HG03571 (cell line): ENCODE data around the gene CASZ1.

Experiments used
- ATAC-seq: cut with Tn5 transposase; IDR thresholded peaks from one replicate; pipeline ENCODE4 v1.9.1; 2021; ENCODE audit not compliant: unreplicated experiment

The CASZ1 gene

DNA sequence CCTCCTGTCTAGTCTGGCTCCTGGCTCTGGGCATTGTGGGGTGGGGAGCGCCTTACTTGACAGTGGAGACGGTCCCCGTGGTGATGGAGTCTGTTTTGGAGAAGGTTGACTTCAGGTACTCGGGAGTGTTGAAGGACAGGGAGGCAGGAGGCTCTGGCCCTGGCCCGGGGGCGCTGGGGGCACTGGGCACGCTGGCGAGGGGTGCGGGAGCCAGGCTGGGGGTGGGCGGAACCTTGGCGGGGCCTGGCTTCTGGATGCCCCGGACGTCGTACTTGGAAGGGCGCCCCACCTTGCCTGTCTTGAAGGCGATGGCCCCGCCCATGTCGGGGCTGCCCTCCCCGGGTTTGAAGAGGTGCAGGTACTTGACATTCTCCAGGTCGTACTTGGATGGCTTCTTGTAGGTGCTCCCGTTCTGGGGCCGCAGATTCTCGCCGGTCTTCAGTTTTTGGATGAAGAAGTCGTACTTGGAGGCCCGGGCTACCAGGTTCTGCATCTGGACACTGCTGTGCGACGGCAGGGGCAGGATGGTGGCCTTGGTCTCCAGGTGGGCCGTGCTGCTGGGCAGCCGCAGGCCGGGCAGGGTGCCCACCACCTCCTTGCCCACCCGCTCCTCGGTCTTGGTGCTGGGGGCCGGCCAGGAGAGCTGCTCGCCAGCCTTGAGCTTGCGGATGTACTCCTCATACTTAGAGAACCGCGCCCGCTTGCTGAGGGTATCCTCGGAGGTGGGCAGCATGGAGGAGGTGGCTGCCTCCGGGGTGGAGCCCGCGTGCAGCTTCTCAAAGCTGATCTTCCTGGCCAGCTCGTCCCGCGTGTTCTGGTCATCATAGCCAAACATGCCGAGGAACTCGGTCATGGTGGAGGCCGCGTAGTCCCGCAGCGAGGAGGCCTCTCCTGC is 136.6 kb downstream of the CASZ1 start:
- ATAC-seq: no peak

GRCh38 chr1:10659218-10659617 is 137.2 kb downstream of the CASZ1 start:
- no peak for ATAC-seq

DNA sequence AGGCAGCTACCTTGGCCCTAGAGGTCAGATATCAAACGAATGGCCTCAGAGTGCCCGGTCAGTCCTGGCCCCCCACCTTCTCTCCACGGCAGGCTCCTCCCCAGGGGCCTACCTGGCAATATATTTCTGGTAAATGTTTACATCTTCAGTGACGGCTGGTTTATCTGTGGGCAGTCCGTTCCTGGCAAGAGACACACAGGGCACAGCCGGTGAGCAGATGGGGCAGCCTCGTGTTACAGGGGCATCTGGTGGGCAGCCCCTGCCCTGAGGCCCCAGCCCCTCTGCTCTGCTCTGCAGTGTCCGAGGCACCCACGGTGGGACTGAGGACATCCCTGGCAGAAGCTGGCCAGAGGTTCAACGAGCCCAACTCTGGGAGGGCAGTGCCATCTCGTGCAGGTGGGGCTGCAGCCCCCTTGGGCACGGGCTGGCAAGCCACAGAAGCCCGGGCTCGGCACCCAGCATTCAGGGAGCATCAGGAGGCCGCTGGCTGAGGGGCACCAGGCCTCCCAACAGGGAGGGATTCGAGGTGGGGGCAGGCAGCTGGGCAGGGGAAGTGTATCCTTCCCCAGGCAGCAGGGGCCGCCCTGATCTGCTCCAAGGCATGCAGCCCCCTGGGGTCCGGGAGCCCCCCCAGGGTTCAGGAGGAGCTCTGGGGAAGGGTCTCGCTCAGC is 137.9 kb downstream of the CASZ1 start:
- ATAC-seq: no peak

GRCh38 chr1:10657088-10657847 is 139.2 kb downstream of the CASZ1 start:
- ATAC-seq: no peak

GRCh38 chr1:10656431-10656830 is 140.0 kb downstream of the CASZ1 start:
- ATAC-seq: no peak

GRCh38 chr1:10655002-10655401 is 141.4 kb downstream of the CASZ1 start:
- ATAC-seq: no peak

GRCh38 chr1:10653370-10654125 is 142.9 kb downstream of the CASZ1 start:
- no peak for ATAC-seq

DNA sequence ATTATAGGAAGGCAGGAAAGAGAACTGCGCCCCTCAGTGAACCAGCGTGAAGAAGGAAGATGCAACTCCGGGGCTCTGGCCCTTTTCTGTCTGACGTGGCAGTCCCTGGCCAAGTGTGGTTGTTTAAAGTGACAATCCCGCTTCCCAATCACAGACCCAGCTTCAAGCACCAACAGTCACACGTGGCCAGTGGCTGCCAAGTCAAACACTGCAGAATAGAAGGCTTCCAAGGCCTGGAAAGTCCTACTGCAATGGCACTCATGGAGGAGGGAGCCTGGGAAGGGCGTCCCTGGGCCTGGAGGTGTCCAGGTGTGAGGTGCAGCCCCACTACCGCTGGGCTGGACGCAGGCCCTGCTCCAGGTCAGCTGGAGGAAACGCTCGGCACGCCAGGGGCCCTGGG is 143.8 kb downstream of the CASZ1 start:
- no peak for ATAC-seq

GRCh38 chr1:10651793-10652192 is 144.7 kb downstream of the CASZ1 start:
- no peak for ATAC-seq

DNA sequence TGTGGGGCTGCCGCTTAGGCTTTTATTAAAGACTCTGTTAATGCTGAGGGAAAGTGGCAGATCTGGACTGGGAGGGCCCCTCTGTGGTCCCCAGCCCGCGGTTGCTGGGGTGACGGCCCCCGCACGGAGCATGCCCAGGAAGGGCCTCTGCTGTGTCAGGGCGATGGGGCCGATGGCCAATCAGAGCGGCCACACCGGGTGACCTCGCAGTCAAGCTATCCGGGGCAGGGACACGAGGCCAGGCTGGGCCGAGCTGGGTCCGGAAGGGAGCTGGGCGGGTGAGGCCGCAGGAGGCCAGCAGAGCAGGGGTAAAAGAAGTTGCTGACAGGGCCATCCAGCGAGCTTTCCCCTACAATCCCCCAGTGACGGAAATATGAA is 145.1 kb downstream of the CASZ1 start:
- no peak for ATAC-seq

DNA sequence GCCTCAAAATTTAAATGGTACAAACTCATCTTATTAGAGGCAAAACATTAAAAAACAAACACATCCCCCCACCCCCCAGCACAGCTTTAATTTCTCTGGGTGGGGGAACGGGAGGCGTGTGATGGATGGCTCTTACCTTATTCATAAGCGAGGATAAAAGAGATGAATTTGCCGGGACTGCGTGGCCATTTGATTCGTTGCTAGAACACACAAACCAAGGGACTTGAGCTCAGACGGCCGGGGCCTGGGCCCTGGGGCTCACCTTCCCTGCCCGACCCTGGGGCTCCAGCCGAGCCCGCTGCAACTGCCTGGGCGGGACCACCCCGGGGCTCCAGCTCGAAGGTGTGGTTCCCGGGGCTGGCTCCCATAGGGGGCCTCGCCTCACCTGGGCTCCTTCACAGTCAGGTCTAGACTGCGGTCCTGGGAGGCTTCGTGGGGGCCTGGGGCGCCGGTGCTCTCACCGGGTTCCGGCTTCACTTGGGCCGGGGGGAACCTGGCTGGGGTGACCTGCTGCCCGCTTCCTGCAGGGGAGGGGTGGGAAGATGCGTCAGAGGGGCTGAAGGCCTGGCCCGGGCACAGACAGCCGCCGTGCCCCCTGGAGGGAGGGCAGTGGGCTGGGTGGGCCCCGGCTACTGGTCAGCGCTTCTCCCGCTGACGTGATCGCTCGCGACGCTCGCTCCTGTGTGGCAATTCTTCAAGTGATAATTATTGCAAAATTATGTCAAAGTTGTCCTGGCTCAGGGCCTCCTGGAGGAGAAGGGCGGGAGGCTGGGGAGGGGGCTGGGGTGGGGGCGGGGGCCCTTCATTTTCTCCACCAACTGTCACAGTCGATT is 145.7 kb downstream of the CASZ1 start:
- ATAC-seq: no peak

DNA sequence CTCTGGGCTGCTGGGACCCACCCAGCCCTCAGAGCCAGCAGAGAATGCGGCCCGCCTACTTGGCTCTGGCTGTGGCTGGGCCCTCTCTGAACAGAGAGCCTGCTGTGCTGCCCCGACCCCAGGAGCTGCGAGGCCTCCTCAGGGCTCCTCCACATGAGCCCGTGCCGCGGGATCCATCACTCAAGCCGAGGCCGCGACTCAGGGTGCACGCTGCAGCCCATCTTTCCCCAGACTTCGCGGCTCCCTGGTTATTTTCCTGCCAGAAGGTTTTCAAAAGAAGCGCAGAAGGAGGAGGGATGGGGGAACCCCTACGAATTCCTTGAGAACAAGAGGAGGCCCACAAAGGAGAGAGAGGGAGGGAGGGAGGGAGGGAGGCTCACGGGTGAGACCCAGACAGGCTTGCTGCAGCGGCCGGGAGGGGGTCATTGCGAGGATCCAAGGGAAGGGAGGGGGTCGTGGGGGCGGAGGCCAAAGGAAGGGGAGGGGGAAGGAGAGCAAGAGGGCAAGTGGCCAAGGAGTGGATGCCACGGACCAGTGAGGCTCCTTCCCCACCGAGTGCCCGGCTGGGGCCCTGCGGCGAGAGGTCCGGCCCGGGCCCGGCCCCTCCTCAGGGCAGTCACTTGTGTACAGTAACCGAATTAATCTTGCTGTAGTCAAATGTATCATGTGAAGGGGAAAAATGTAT is 146.8 kb downstream of the CASZ1 start:
- no peak for ATAC-seq

GRCh38 chr1:10648689-10649516 is 147.5 kb downstream of the CASZ1 start:
- no peak for ATAC-seq

GRCh38 chr1:10647414-10648170 is 148.9 kb downstream of the CASZ1 start:
- ATAC-seq: no peak

GRCh38 chr1:10646347-10646861 is 150.0 kb downstream of the CASZ1 start:
- no peak for ATAC-seq

DNA sequence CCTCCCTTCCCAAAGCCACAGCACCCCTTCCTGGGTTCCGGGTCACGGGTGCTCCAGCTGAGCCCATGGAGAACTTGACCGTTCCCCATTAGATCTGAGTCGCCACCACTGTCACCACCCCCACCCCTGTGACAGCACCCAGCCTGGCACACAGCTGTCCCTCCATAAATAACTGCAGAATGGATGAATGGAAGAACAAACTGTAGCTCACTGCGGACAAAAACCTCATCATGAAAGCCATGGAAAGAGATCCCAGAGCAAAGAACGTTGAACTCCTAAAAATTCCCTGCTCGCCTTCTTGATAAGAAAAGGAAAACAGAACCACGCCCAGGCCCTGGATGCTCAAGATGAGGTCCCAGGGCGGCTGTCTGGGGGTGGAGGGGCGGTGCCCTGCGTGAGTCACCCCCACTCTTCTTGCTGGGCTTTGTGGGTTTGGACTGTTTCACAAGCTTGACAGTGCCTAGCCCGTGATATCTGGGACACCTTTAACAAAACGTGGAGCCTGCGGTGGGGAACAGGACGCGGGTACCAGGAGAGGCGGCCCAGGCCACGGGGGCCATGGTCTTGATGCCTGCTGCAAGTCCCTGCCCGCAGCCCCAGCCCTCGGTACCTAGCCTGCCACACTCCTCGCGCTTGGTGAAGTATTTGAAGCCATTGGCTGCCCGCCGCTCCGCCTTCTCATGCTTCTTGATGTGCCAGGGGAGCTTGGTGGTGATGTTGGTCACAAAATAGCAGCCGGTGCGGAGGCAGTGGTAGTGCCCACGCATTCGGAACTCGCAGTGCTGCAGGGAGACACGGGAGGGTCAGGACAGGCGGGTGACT is 151.9 kb downstream of the CASZ1 start:
- no peak for ATAC-seq
